Naive thymus-derived CD8-positive, alpha-beta T cell (primary cell): ENCODE measurements around the gene UBXN10. TPM values are rescaled to one million over a fixed set of nuclear protein-coding genes. Genes with fewer than 3 reads are reported as not detected.
A peak's percentile ranks its signal among the peaks of the same experiment; 100 is the strongest.

Experiments used
- ATAC-seq, 2 donors: fragments of 150-1000 bp; cut with Tn5 transposase in 1 of 2; sonication (Bioruptor Pico), chemical (Tn5 transposase) in 1 of 2; 1 replicate in 1 of 2; 2 replicates in 1 of 2; pipeline ENCODE4 v1.10.0; 2021; ENCODE audit warnings: mild to moderate bottlenecking in 2 of 2, moderate library complexity in 2 of 2
- POLR2A ChIA-PET: fragments of 350-600 bp; sonication (Branson Sonifier 250); formaldehyde crosslinking; loops from one replicate; lab custom pipeline; 2021; ENCODE audit warnings: antibody characterized with exemption; lab: Charles Lee
- DNase-seq, 10 donors: peaks; one replicate each; pipeline versions ENCODE4 v3.0.0 to v3.0.0-alpha.2; 2020 to 2022
- H3K27ac Mint-ChIP-seq, 10 donors: one replicate each; pipeline ENCODE4 v1.8.0; 2020 to 2022; ENCODE audit warnings: mild to moderate bottlenecking in 10 of 10, mixed read lengths in 10 of 10, moderate library complexity in 4 of 10, inconsistent platforms in 1 of 10
- H3K27me3 Mint-ChIP-seq, 5 donors: one replicate each; pipeline ENCODE4 v1.8.0; 2021 to 2022; ENCODE audit warnings: mixed read lengths in 5 of 5
- H3K36me3 Mint-ChIP-seq, 3 donors: one replicate each; pipeline ENCODE4 v1.8.0; 2020 to 2022; ENCODE audit warnings: mixed read lengths in 3 of 3, mild to moderate bottlenecking in 2 of 3, inconsistent platforms in 1 of 3
- H3K4me1 Mint-ChIP-seq, 4 donors: one replicate each; pipeline ENCODE4 v1.8.0; 2021 to 2022; ENCODE audit warnings: mixed read lengths in 4 of 4
- H3K4me3 Mint-ChIP-seq, 10 donors: one replicate each; pipeline ENCODE4 v1.8.0; 2020 to 2022; ENCODE audit warnings: mild to moderate bottlenecking in 10 of 10, mixed read lengths in 10 of 10, moderate library complexity in 6 of 10, inconsistent platforms in 1 of 10
- H3K9me3 Mint-ChIP-seq, 9 donors: one replicate each; pipeline ENCODE4 v1.8.0; 2020 to 2022; ENCODE audit warnings: mixed read lengths in 9 of 9, mild to moderate bottlenecking in 3 of 9, inconsistent platforms in 1 of 9, moderate library complexity in 1 of 9
- polyA plus RNA-seq, 3 donors: library from polyadenylated mRNA; unstranded; fragments of 300-500 nt; fragmentation: Illumina TruSeq; gene quantifications; one replicate each; pipeline ENCODE4 v1.2.3, GENCODE V29; 2021
- total RNA-seq, 8 experiments: library from RNA in 2 of 8; stranded (reverse) in 2 of 8; gene quantifications; one replicate each; pipeline ENCODE4 v1.2.3 and lab custom pipeline; 2021 to 2026

The UBXN10 gene
- total and polyA plus RNA-seq, 5 experiments from 2014 or later = 0.04 to 0.30 (median 0.07) TPM; not detected in 2

- POLR2A ChIA-PET = no interaction called here
- DNase-seq = no peak
- no peak for ATAC-seq
- no peaks in the 10 kb centered on the region for H3K9me3 Mint-ChIP-seq
- no peaks in the 10 kb centered on the region for H3K36me3 Mint-ChIP-seq
- H3K27ac Mint-ChIP-seq = peak overlapping the region in 1 of 10 donors; percentile 43
- no peak overlapping the region for H3K4me3 Mint-ChIP-seq
- H3K4me1 Mint-ChIP-seq = no peaks in the 10 kb centered on the region
- peaks cover 3 to 15% (median 8%) of the 10 kb centered on the region in 5 donors for H3K27me3 Mint-ChIP-seq
Measured at GRCh38 chr1:20143734-20144565, 41.9 kb upstream of the UBXN10 start.

- ATAC-seq (no peak), DNase-seq (no peak)
- Mint-ChIP-seq H3K36me3 (no peaks in the 10 kb centered on the region), H3K27ac (no peak overlapping the region), H3K27me3 (peaks cover 0 to 6% (median 0%) of the 10 kb centered on the region in 5 donors), H3K4me1 (peaks cover 0 to 10% (median 4%) of the 10 kb centered on the region in 4 donors), H3K4me3 (no peak overlapping the region), H3K9me3 (no peaks in the 10 kb centered on the region)
- POLR2A ChIA-PET = no interaction called here
Measured at GRCh38 chr1:20147846-20148570, 37.9 kb upstream of the UBXN10 start.

- H3K9me3 Mint-ChIP-seq = no peaks in the 10 kb centered on the region
- peaks cover 0 to 10% (median 4%) of the 10 kb centered on the region in 4 donors for H3K4me1 Mint-ChIP-seq
- H3K4me3 Mint-ChIP-seq = no peak overlapping the region
- POLR2A ChIA-PET = no interaction called here
- H3K27me3 Mint-ChIP-seq = peaks cover 0 to 6% (median 0%) of the 10 kb centered on the region in 5 donors
- ATAC-seq (no peak), DNase-seq (no peak)
- no peaks in the 10 kb centered on the region for H3K36me3 Mint-ChIP-seq
- H3K27ac Mint-ChIP-seq = no peak overlapping the region
Measured at GRCh38 chr1:20148571-20149500, 37.1 kb upstream of the UBXN10 start.

GRCh38 chr1:20149601-20150325, 36.1 kb upstream of the UBXN10 start:
- POLR2A ChIA-PET = no interaction called here
- Mint-ChIP-seq H3K27ac (no peak overlapping the region), H3K4me3 (no peak overlapping the region), H3K27me3 (peaks cover 0 to 6% (median 0%) of the 10 kb centered on the region in 5 donors), H3K4me1 (peaks cover 3 to 16% (median 8%) of the 10 kb centered on the region in 4 donors), H3K36me3 (no peaks in the 10 kb centered on the region), H3K9me3 (no peaks in the 10 kb centered on the region)
- no peak for DNase-seq
- no peak for ATAC-seq

- H3K36me3 Mint-ChIP-seq = no peaks in the 10 kb centered on the region
- POLR2A ChIA-PET = no interaction called here
- H3K4me1 Mint-ChIP-seq = peaks cover 4 to 19% (median 10%) of the 10 kb centered on the region in 4 donors
- no peak overlapping the region for H3K4me3 Mint-ChIP-seq
- H3K9me3 Mint-ChIP-seq = no peaks in the 10 kb centered on the region
- ATAC-seq = no peak
- H3K27ac Mint-ChIP-seq = no peak overlapping the region
- peaks cover 0 to 6% (median 0%) of the 10 kb centered on the region in 5 donors for H3K27me3 Mint-ChIP-seq
- DNase-seq = no peak
Measured at GRCh38 chr1:20150326-20150705, 35.6 kb upstream of the UBXN10 start.

- Mint-ChIP-seq H3K27me3 (peaks cover 0 to 6% (median 0%) of the 10 kb centered on the region in 5 donors), H3K4me1 (peaks cover 4 to 19% (median 10%) of the 10 kb centered on the region in 4 donors), H3K36me3 (no peaks in the 10 kb centered on the region), H3K4me3 (peak overlapping the region in 6 of 10 donors; percentile 10 to 48 (median 24)), H3K27ac (no peak overlapping the region), H3K9me3 (no peaks in the 10 kb centered on the region)
- DNase-seq = no peak
- no peak for ATAC-seq
- POLR2A ChIA-PET = no interaction called here
Measured at GRCh38 chr1:20150969-20151368, 34.9 kb upstream of the UBXN10 start.

GRCh38 chr1:20151906-20152598, 33.8 kb upstream of the UBXN10 start:
- ATAC-seq (peak; percentile 92 to 98), DNase-seq (peak; percentile 60 to 85 (median 72))
- Mint-ChIP-seq H3K27me3 (peaks cover 0 to 6% (median 0%) of the 10 kb centered on the region in 5 donors), H3K4me3 (peak overlapping the region; percentile 72 to 88 (median 82)), H3K27ac (peak overlapping the region in 4 of 10 donors; percentile 3 to 81 (median 57)), H3K9me3 (peaks cover 0 to under 1% (median 0%) of the 10 kb centered on the region in 9 donors), H3K36me3 (no peaks in the 10 kb centered on the region), H3K4me1 (peaks cover 4 to 19% (median 10%) of the 10 kb centered on the region in 4 donors)
- POLR2A ChIA-PET = interaction anchor here (0.6 kb wide), 1 partner anchor 73 kb away, joined by 5 read pairs; no protein-coding TSS in a partner anchor

- peak; percentile 5 to 24 for ATAC-seq
- Mint-ChIP-seq H3K9me3 (peaks cover 0 to 6% (median 0%) of the 10 kb centered on the region in 9 donors), H3K4me1 (peaks cover 4 to 19% (median 10%) of the 10 kb centered on the region in 4 donors), H3K4me3 (peak overlapping the region in 6 of 10 donors; percentile 72 to 88 (median 84)), H3K27ac (peak overlapping the region in 3 of 10 donors; percentile 50 to 64 (median 53)), H3K27me3 (peaks cover 0 to 6% (median 0%) of the 10 kb centered on the region in 5 donors), H3K36me3 (no peaks in the 10 kb centered on the region)
- no peak for DNase-seq
- POLR2A ChIA-PET = no interaction called here
Measured at GRCh38 chr1:20152599-20152930, 33.3 kb upstream of the UBXN10 start.

GRCh38 chr1:20153000-20153418, 32.9 kb upstream of the UBXN10 start:
- ATAC-seq (no peak), DNase-seq (no peak)
- no peaks in the 10 kb centered on the region for H3K36me3 Mint-ChIP-seq
- H3K27ac Mint-ChIP-seq = no peak overlapping the region
- H3K9me3 Mint-ChIP-seq = peaks cover 0 to 10% (median 0%) of the 10 kb centered on the region in 9 donors
- H3K27me3 Mint-ChIP-seq = peaks cover 0 to 6% (median 0%) of the 10 kb centered on the region in 5 donors
- H3K4me3 Mint-ChIP-seq = no peak overlapping the region
- H3K4me1 Mint-ChIP-seq = peaks cover 4 to 19% (median 10%) of the 10 kb centered on the region in 4 donors
- POLR2A ChIA-PET = no interaction called here

- Mint-ChIP-seq H3K9me3 (peaks cover 0 to 24% (median 2%) of the 10 kb centered on the region in 9 donors), H3K27me3 (peaks cover 0 to 6% (median 0%) of the 10 kb centered on the region in 5 donors), H3K4me1 (peaks cover 4 to 19% (median 10%) of the 10 kb centered on the region in 4 donors), H3K4me3 (peak overlapping the region in 3 of 10 donors; percentile 11 to 50 (median 33)), H3K36me3 (peaks cover 0 to 7% (median 4%) of the 10 kb centered on the region in 3 donors), H3K27ac (peak overlapping the region in 2 of 10 donors; percentile 39 to 49)
- ATAC-seq (no peak), DNase-seq (no peak)
- POLR2A ChIA-PET = no interaction called here
Measured at GRCh38 chr1:20154301-20154831, 31.5 kb upstream of the UBXN10 start.
